HG02885 (cell line): Measurements from ENCODE around the gene PIP4K2A.
"Not testable (repeated sequence)": the region's sequence is repeated elsewhere in the genome, so short reads cannot be mapped to it uniquely, and the experiment has no call there.

ENCODE experiments used
- ATAC-seq: cut with Tn5 transposase; IDR thresholded peaks from one replicate; pipeline ENCODE4 v1.9.1; 2021; ENCODE audit warnings: mild to moderate bottlenecking; ENCODE audit not compliant: unreplicated experiment, poor library complexity

Gene PIP4K2A

GRCh38 chr10:22501413-22501812, 213.0 kb downstream of the PIP4K2A start:
- ATAC-seq, result no peak

- ATAC-seq, result no peak
These were observed 213.6 kb downstream of the PIP4K2A start for GRCh38 chr10:22500656-22501340.

GRCh38 chr10:22499973-22500372, 214.4 kb downstream of the PIP4K2A start:
- ATAC-seq, result not testable (repeated sequence)

GRCh38 chr10:22495396-22495795, 219.0 kb downstream of the PIP4K2A start:
- no peak for ATAC-seq

- ATAC-seq, result no peak
These were observed 220.4 kb downstream of the PIP4K2A start for GRCh38 chr10:22494007-22494406.

- peak; percentile 35 for ATAC-seq
These were observed 222.3 kb downstream of the PIP4K2A start for GRCh38 chr10:22491931-22492615.

- no peak for ATAC-seq
These were observed 222.9 kb downstream of the PIP4K2A start for GRCh38 chr10:22491480-22491879.

GRCh38 chr10:22489975-22490374, 224.4 kb downstream of the PIP4K2A start:
- peak; percentile 45 for ATAC-seq

- peak; percentile 72 for ATAC-seq
These were observed 224.9 kb downstream of the PIP4K2A start for GRCh38 chr10:22489467-22489866.

- no peak for ATAC-seq
These were observed 227.9 kb downstream of the PIP4K2A start for GRCh38 chr10:22486431-22486830.
